WTC11 (cell line): ENCODE measurements around the gene ITCH. TPM values are rescaled to one million over a fixed set of nuclear protein-coding genes. Genes with fewer than 3 reads are reported as not detected.
"Not testable (repeated sequence)": the region's sequence is repeated elsewhere in the genome, so short reads cannot be mapped to it uniquely, and the experiment has no call there.

ENCODE experiments used
- ATAC-seq: fragments of 200-7000 bp; cut with Tn5 transposase; 2 replicates; pipeline ENCODE4 v1.10.0; 2021; ENCODE audit warnings: mild to moderate bottlenecking, moderate library complexity
- CTCF ChIA-PET: fragments of 300-600 bp; sonication (Branson Sonifier 250); formaldehyde crosslinking; loops from one replicate; lab custom pipeline; 2021; ENCODE audit warnings: antibody characterized with exemption; lab: Charles Lee
- POLR2A ChIA-PET: fragments of 350-600 bp; sonication (Branson Sonifier 250); formaldehyde crosslinking; loops from one replicate; lab custom pipeline; 2021; ENCODE audit warnings: antibody characterized with exemption; lab: Charles Lee
- DNase-seq: peaks from one replicate; pipeline ENCODE4 v3.0.0; 2021; ENCODE audit warnings: low spot score
- H3K27ac Mint-ChIP-seq: 2 replicates; pipeline ENCODE4 v1.8.0; 2021; ENCODE audit warnings: mixed read lengths
- H3K27me3 Mint-ChIP-seq: 2 replicates; pipeline ENCODE4 v1.8.0; 2021; ENCODE audit warnings: low read depth, mild to moderate bottlenecking, moderate library complexity, mixed read lengths
- H3K36me3 Mint-ChIP-seq: 2 replicates; pipeline ENCODE4 v1.8.0; 2021; ENCODE audit warnings: mixed read lengths
- H3K4me1 Mint-ChIP-seq: 2 replicates; pipeline ENCODE4 v1.8.0; 2022; ENCODE audit warnings: mixed read lengths
- H3K4me3 Mint-ChIP-seq: 2 replicates; pipeline ENCODE4 v1.8.0; 2021; ENCODE audit warnings: mild to moderate bottlenecking, moderate library complexity, mixed read lengths
- H3K9me3 Mint-ChIP-seq: 2 replicates; pipeline ENCODE4 v1.8.0; 2021; ENCODE audit warnings: mixed read lengths
- AR ChIP-seq: fragments of 250-450 bp; sonication (Bioruptor Pico); IDR thresholded peaks from 2 replicates; pipeline ENCODE4 v1.9.0; 2021; ENCODE audit warnings: mild to moderate bottlenecking
- ARID4B ChIP-seq: sonication (generic); formaldehyde crosslinking; IDR thresholded peaks from 2 replicates; pipeline ENCODE4 v1.8.0; 2023; ENCODE audit warnings: missing genetic modification reagents, mild to moderate bottlenecking, borderline replicate concordance
- ATF6 ChIP-seq: sonication (generic); formaldehyde crosslinking; IDR thresholded peaks from 2 replicates; pipeline ENCODE4 v1.8.1; 2023; ENCODE audit warnings: mild to moderate bottlenecking, missing genetic modification reagents
- CTCF ChIP-seq: fragments of 200-600 bp; IDR thresholded peaks from 2 replicates; pipeline ENCODE4 v1.8.0; 2022; ENCODE audit warnings: antibody characterized with exemption
- ERG ChIP-seq: fragments of 250-450 bp; sonication (Bioruptor Pico); IDR thresholded peaks from 2 replicates; pipeline ENCODE4 v1.8.0; 2021; ENCODE audit warnings: mild to moderate bottlenecking
- FOXK1 ChIP-seq: sonication (generic); formaldehyde crosslinking; IDR thresholded peaks from 2 replicates; pipeline ENCODE4 v1.8.0; 2022; ENCODE audit warnings: mild to moderate bottlenecking, moderate library complexity, missing genetic modification reagents
- IRF1 ChIP-seq: sonication (generic); formaldehyde crosslinking; IDR thresholded peaks from 2 replicates; pipeline ENCODE4 v1.8.0; 2023; ENCODE audit warnings: missing genetic modification reagents
- MYBL2 ChIP-seq: sonication (generic); formaldehyde crosslinking; IDR thresholded peaks from 2 replicates; pipeline ENCODE4 v1.8.1; 2023; ENCODE audit warnings: mild to moderate bottlenecking, moderate library complexity, missing genetic modification reagents
- RORB ChIP-seq: fragments of 250-450 bp; sonication (Bioruptor Pico); IDR thresholded peaks from 2 replicates; pipeline ENCODE4 v1.9.0; 2021; ENCODE audit warnings: mild to moderate bottlenecking
- SOX15 ChIP-seq: fragments of 250-450 bp; sonication (Bioruptor Pico); IDR thresholded peaks from 2 replicates; pipeline ENCODE4 v1.9.0; 2021; ENCODE audit warnings: mild to moderate bottlenecking
- TCF7 ChIP-seq: sonication (generic); formaldehyde crosslinking; IDR thresholded peaks from 2 replicates; pipeline ENCODE4 v1.8.0; 2022; ENCODE audit warnings: mild to moderate bottlenecking, low read depth, missing genetic modification reagents, moderate library complexity
- ZNF263 ChIP-seq: sonication (generic); formaldehyde crosslinking; IDR thresholded peaks from 2 replicates; pipeline ENCODE4 v1.8.1; 2022; ENCODE audit warnings: low read depth, mild to moderate bottlenecking, moderate library complexity, missing genetic modification reagents
- ZNF423 ChIP-seq: fragments of 250-450 bp; sonication (Bioruptor Pico); IDR thresholded peaks from 2 replicates; pipeline ENCODE4 v2.1.2; 2022; ENCODE audit warnings: mild to moderate bottlenecking, moderate library complexity
- ZNF532 ChIP-seq: fragments of 250-450 bp; sonication (Bioruptor Pico); IDR thresholded peaks from 2 replicates; pipeline ENCODE4 v1.9.0; 2021; ENCODE audit warnings: mild to moderate bottlenecking, borderline replicate concordance
- total RNA-seq: library from RNA; stranded (reverse); gene quantifications from 3 replicates; pipeline ENCODE4 v1.2.3, GENCODE V29; 2021

The ITCH gene
- total RNA-seq, 1 experiment from 2014 or later: 35.8 TPM

- DNase-seq: no peak
- ChIA-PET CTCF (no interaction called here), POLR2A (no interaction called here)
- Mint-ChIP-seq H3K27ac (no peak overlapping the region), H3K9me3 (peaks cover 30% of the 10 kb centered on the region), H3K4me1 (no peaks in the 10 kb centered on the region), H3K4me3 (no peak overlapping the region), H3K36me3 (peaks cover 76% of the 10 kb centered on the region), H3K27me3 (no peaks in the 10 kb centered on the region)
- TF ChIP-seq ZNF532 (CRISPR knock-in tag) (no peak), ZNF423 (no peak), MYBL2 (CRISPR knock-in tag) (no peak), SOX15 (CRISPR knock-in tag) (no peak), ZNF263 (CRISPR knock-in tag) (no peak), AR (CRISPR knock-in tag) (no peak), RORB (CRISPR knock-in tag) (no peak), CTCF (no peak), TCF7 (CRISPR knock-in tag) (no peak), ARID4B (no peak), ERG (CRISPR knock-in tag) (no peak), ATF6 (CRISPR knock-in tag) (no peak), FOXK1 (CRISPR knock-in tag) (no peak), IRF1 (CRISPR knock-in tag) (no peak)
- ATAC-seq: no peak
Observed at GRCh38 chr20:34479627-34480026, 116.6 kb downstream of the ITCH start.

GRCh38 chr20:34482154-34482553 lies 119.1 kb downstream of the ITCH start:
- H3K27me3 Mint-ChIP-seq, H3K4me1 Mint-ChIP-seq, H3K27ac Mint-ChIP-seq, H3K4me3 Mint-ChIP-seq, POLR2A ChIA-PET, CTCF ChIA-PET, DNase-seq, ATAC-seq: not testable (repeated sequence)
- Mint-ChIP-seq H3K36me3 (peaks cover 68% of the 10 kb centered on the region), H3K9me3 (peaks cover 25% of the 10 kb centered on the region)

GRCh38 chr20:34483585-34484220 lies 120.6 kb downstream of the ITCH start:
- Mint-ChIP-seq H3K9me3 (peaks cover 25% of the 10 kb centered on the region), H3K36me3 (peaks cover 72% of the 10 kb centered on the region)
- H3K4me3 Mint-ChIP-seq, CTCF ChIA-PET, H3K27me3 Mint-ChIP-seq, H3K4me1 Mint-ChIP-seq, ATAC-seq, H3K27ac Mint-ChIP-seq, DNase-seq: not testable (repeated sequence)
- POLR2A ChIA-PET: interaction anchor here (0.6 kb wide), 1 partner anchor 17 kb away, joined by 4 read pairs; no protein-coding TSS in a partner anchor
